Ectodermal cell (in vitro differentiated cells): ENCODE data around the gene SPAG9.

Experiments used
- H3K27ac ChIP-seq: 2 replicates; pipeline ENCODE4 v1.7.0; 2013; ENCODE audit warnings: mild to moderate bottlenecking, low read depth, low read length; ENCODE audit not compliant: insufficient read depth, poor library complexity, severe bottlenecking
- H3K27me3 ChIP-seq: 2 replicates; pipeline ENCODE4 v1.7.0; 2013; ENCODE audit warnings: mild to moderate bottlenecking, low read length; ENCODE audit not compliant: insufficient read depth, control insufficient read depth, poor library complexity, severe bottlenecking
- H3K36me3 ChIP-seq: one replicate; pipeline ENCODE4 v1.7.0; 2013; ENCODE audit warnings: low read length; ENCODE audit not compliant: control insufficient read depth, insufficient read depth
- H3K4me1 ChIP-seq: one replicate; pipeline ENCODE4 v1.7.0; 2013; ENCODE audit warnings: low read length; ENCODE audit not compliant: control insufficient read depth, insufficient read depth
- H3K4me3 ChIP-seq: 2 replicates; pipeline ENCODE4 v1.7.0; 2013; ENCODE audit warnings: low read depth, low read length, control low read depth; ENCODE audit not compliant: insufficient read depth
- H3K9me3 ChIP-seq: 2 replicates; pipeline ENCODE4 v1.7.0; 2013; ENCODE audit warnings: mild to moderate bottlenecking, low read length, moderate library complexity; ENCODE audit not compliant: control insufficient read depth
- WGBS, 2 experiments: methylation state at CpG; one replicate each; pipeline ENCODE4 v1.1.7; 2013; ENCODE audit warnings: missing lambda C conversion rate in 2 of 2; 5-methylcytosine and 5-hydroxymethylcytosine counted together

SPAG9 gene

DNA sequence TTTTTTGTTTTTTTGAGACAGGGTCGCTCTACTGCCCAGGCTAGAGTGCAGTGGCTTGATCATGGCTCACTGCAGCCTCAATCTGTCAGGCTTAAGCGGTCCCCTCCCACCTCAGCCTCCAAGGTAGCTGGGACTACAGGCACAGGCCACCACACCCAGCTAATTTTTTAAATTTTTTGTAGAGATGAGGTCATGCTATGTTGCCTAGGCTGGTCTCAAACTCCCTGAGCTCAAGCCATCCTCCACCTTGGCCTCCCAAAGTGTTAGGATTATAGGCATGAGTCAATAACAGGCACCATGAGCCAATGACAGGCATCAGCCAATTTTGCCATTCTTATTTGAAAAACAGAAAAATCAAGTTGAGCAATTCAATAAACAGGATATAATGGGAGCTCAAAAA, 125.0 kb downstream of the SPAG9 start:
- WGBS, 2 experiments: 89 to 96% methylated on average over 2 of the region's 2 CpGs
- peaks cover 54% of the 10 kb centered on the region for H3K36me3 ChIP-seq
- no peaks in the 10 kb centered on the region for H3K4me1 ChIP-seq
- H3K9me3 ChIP-seq: no peaks in the 10 kb centered on the region
- no peak overlapping the region for H3K27ac ChIP-seq
- no peaks in the 10 kb centered on the region for H3K27me3 ChIP-seq
- no peak overlapping the region for H3K4me3 ChIP-seq

- Histone ChIP-seq H3K27me3 (no peaks in the 10 kb centered on the region), H3K9me3 (no peaks in the 10 kb centered on the region), H3K4me3 (no peak overlapping the region), H3K36me3 (peaks cover 61% of the 10 kb centered on the region), H3K4me1 (no peaks in the 10 kb centered on the region), H3K27ac (no peak overlapping the region)
- WGBS, 2 experiments: 88 to 99% methylated on average over 2 of the region's 2 CpGs
These were observed 127.1 kb downstream of the SPAG9 start for GRCh38 chr17:50993544-50993943.

GRCh38 chr17:50989149-50989548, 131.5 kb downstream of the SPAG9 start:
- Histone ChIP-seq H3K4me3 (no peak overlapping the region), H3K27ac (no peak overlapping the region), H3K4me1 (no peaks in the 10 kb centered on the region), H3K9me3 (no peaks in the 10 kb centered on the region), H3K27me3 (no peaks in the 10 kb centered on the region), H3K36me3 (peaks cover 55% of the 10 kb centered on the region)
- 100% methylated on average over 1 to 3 of the region's 3 CpGs for WGBS, 2 experiments

DNA sequence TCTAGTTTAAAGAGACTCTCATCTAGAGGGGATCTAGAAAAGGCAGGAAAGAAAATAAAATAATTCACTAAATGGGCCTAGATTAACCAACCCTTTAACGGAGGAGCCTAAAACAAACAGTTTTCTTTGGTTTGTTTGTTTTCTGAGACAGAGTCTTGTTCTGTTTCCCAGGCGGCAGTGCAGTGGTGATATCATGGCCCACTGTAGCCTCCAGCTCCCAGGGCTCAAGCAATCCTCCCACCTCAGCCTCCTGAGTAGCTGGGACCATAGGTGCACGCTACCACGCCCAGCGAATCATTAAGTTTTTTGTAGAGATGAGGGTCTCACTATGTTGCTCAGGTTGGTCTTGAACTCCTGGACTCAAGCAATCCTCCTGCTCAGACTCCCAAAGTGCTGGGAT, 132.2 kb downstream of the SPAG9 start:
- 90 to 92% methylated on average over 5 of the region's 5 CpGs for WGBS, 2 experiments
- no peak overlapping the region for H3K27ac ChIP-seq

DNA sequence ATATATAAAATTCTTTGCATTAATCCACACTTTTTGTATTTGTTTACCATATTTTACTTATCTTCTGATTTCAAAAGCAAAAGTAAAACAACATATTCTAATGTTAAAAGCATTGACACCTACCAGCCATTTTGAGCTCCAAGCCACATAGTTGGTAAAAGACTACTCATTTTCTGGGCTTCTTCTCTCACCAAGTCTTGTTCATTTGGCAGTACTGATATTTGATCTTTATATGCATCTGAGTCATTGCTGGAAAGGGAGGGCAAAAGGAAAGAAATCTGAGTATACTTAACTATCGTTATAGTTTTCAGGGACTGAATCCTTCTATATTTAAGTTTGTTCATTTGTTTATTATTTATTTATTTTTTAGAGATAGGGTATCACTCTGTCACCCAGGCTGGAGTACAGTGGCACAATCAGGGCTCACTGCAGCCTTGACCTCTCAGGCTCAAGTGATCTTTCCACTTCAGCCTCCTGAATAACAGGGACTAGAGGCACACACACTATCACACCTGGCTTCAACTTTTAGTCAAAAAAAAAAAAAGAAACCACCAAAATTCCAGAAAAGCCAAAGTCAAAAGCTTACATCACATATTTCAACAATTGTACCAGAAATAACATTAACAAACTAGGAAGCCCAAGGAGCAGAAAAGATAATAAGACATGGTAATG, 133.5 kb downstream of the SPAG9 start:
- Histone ChIP-seq H3K36me3 (peaks cover 41% of the 10 kb centered on the region), H3K27me3 (no peaks in the 10 kb centered on the region), H3K4me3 (no peak overlapping the region), H3K4me1 (no peaks in the 10 kb centered on the region), H3K27ac (no peak overlapping the region), H3K9me3 (no peaks in the 10 kb centered on the region)
- 80 to 100% methylated on average over 1 of the region's 1 CpG for WGBS, 2 experiments

More for the DNA sequence above, 132.2 kb downstream of the SPAG9 start:
- H3K4me3 ChIP-seq: no peak overlapping the region
- peaks cover 49% of the 10 kb centered on the region for H3K36me3 ChIP-seq
- no peaks in the 10 kb centered on the region for H3K27me3 ChIP-seq
- no peaks in the 10 kb centered on the region for H3K4me1 ChIP-seq
- no peaks in the 10 kb centered on the region for H3K9me3 ChIP-seq

DNA sequence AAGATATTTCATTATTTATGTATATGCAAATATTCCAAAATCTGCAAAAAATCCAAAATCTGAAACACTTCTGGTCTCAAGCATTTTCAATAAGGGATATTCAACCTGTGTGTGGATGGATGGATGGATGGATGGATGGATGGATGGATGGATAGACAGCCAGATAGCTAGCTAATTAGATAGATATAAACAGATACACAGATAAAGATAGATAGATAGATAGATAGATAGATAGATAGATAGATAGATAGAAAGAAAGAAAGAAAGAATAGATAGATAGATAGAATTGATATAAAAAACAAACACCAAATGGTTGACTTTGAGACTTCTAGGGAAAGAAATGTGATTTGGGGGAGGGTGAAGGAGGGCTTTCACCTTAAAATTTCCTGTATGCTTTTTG, 139.4 kb downstream of the SPAG9 start:
- H3K36me3 ChIP-seq: peaks cover 50% of the 10 kb centered on the region
- no peak overlapping the region for H3K27ac ChIP-seq
- H3K4me3 ChIP-seq: no peak overlapping the region
- H3K4me1 ChIP-seq: no peaks in the 10 kb centered on the region
- no peaks in the 10 kb centered on the region for H3K9me3 ChIP-seq
- no peaks in the 10 kb centered on the region for H3K27me3 ChIP-seq

- 93 to 99% methylated on average over 10 of the region's 10 CpGs for WGBS, 2 experiments
- no peaks in the 10 kb centered on the region for H3K9me3 ChIP-seq
- H3K27ac ChIP-seq: no peak overlapping the region
- H3K36me3 ChIP-seq: peaks cover 54% of the 10 kb centered on the region
- no peaks in the 10 kb centered on the region for H3K27me3 ChIP-seq
- H3K4me3 ChIP-seq: no peak overlapping the region
- no peaks in the 10 kb centered on the region for H3K4me1 ChIP-seq
These were observed 141.1 kb downstream of the SPAG9 start for GRCh38 chr17:50979524-50979927.

DNA sequence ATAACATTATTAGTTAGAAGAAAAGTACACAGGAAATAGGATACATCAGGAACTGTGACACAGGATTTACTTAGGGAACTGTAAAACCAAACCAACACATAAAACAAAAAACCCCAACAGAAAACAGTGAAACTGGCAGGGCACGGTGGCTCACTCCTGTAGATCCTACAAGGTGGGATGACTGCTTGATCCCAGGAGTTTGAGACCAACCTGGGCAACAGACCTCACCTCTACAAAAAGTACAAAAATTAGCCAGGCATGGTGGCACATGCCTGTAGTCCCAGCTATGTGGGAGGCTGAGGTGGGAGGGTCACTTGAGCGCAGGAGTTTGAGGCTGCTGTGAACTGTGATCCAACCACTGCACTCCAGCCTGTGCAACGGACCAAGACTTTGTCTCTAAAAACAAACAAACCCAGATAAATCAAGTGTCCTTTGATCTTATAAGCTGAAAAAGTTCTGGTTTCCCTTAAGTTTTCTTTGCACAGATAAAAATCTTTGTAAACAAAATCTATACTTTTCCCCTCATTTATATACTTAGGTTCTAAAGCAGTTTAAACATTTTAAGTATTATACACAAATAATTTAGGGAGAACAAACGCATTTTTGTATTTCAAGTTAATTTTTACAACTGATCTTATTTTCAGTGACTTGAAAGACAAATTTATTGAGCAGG, 143.0 kb downstream of the SPAG9 start:
- Histone ChIP-seq H3K4me1 (no peaks in the 10 kb centered on the region), H3K27ac (no peak overlapping the region), H3K36me3 (peaks cover 59% of the 10 kb centered on the region), H3K27me3 (no peaks in the 10 kb centered on the region), H3K4me3 (no peak overlapping the region), H3K9me3 (no peaks in the 10 kb centered on the region)
- 86 to 95% methylated on average over 3 of the region's 4 CpGs for WGBS, 2 experiments

DNA sequence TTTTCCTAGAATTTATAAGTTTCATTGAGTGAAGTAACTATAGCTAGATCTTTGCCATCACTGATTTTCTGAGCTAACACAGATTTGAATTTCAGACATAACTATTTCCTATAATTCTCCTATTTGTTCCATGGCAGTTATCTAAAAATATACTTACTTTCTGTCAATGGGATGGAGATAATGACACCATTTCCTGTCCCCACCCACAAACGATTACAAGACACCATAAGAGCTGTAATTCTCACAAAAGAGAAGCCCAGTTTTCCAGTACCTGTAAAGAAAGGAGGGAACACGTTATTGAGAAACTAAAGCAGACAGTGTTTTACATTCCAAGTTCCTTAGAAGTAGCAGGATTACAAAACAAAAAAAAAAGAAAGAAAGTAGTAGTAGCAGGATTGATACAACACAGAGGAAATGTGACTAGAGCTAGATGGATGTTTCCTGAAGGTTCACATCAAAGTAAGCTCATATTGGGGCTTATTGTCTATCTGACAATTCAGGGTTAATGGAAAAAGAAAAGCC, 143.7 kb downstream of the SPAG9 start:
- H3K36me3 ChIP-seq: peaks cover 55% of the 10 kb centered on the region
- no peaks in the 10 kb centered on the region for H3K4me1 ChIP-seq
- no peaks in the 10 kb centered on the region for H3K27me3 ChIP-seq
- no peaks in the 10 kb centered on the region for H3K9me3 ChIP-seq
- no peak overlapping the region for H3K4me3 ChIP-seq
- 88 to 90% methylated on average over 1 to 2 of the region's 2 CpGs for WGBS, 2 experiments
- no peak overlapping the region for H3K27ac ChIP-seq

DNA sequence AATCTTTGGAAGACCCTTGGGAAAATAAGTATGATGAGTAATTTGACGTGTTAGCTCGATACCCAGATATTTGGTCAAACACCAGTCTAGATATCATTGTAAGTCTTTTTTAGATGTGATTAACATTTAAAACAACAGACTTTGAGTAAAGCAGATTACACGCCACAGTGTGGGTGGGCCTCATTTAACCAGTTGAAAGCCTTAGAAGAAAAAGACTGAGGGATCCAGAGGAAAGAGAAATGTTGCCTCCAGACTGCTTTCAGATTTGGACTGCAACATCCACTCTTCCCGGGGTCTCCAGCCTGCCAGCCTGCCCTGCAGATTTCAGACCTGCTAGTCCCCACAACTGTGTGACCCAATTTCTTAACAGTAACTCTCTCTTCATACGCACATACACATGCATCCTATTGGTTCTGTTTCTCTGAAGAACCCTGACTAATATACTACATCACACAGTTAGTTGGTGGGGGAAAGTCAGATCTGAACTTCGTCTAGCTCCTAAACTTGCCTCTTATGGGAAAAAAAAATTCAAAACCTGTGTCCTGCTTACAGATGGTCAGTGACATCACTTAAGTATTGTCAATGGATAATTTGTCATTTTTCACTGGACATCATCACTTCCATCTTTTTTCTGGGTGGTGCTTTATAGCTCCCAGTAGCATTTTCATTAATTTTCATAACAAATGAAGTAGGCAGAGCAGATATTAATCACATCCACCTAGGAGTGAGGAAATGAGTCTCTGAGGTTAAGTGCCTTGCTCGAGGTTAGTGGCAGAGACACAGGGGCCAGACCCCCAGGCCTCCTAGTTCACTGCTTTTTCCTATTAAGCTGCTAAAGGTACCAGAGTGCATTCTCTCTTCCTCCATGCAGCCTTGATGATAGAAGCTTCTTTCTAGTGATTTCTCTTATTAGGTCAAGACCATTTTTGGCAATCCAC, 146.8 kb downstream of the SPAG9 start:
- no peak overlapping the region for H3K4me3 ChIP-seq
- no peaks in the 10 kb centered on the region for H3K4me1 ChIP-seq
- peaks cover 47% of the 10 kb centered on the region for H3K36me3 ChIP-seq
- no peaks in the 10 kb centered on the region for H3K9me3 ChIP-seq
- no peaks in the 10 kb centered on the region for H3K27me3 ChIP-seq
- WGBS, 2 experiments: 90 to 93% methylated on average over 7 of the region's 7 CpGs
- no peak overlapping the region for H3K27ac ChIP-seq
